H1 (cell line): ENCODE data around the gene GOLGA3. TPM values are rescaled to one million over a fixed set of nuclear protein-coding genes. Genes with fewer than 3 reads are reported as not detected.

ENCODE experiments used
- CTCF ChIA-PET: fragments of 300-600 bp; sonication (Branson Sonifier 250); formaldehyde crosslinking; loops from one replicate; lab custom pipeline; 2021; ENCODE audit not compliant: partially characterized antibody; lab: Charles Lee
- POLR2A ChIA-PET: fragments of 300-600 bp; sonication (Branson Sonifier 250); formaldehyde crosslinking; loops from one replicate; lab custom pipeline; 2021; ENCODE audit warnings: inconsistent platforms; ENCODE audit not compliant: partially characterized antibody; lab: Charles Lee
- DNase-seq, 2 experiments: peaks; one replicate each; pipeline versions ENCODE4 v3.0.0 to v3.0.0-alpha.2; 2010 to 2022; ENCODE audit warnings: low spot score in 2 of 2, low read depth in 1 of 2, mixed read lengths in 1 of 2
- FAIRE-seq: peaks from 2 replicates; lab custom pipeline; 2011; peaks lifted over from hg19 to GRCh38; lab: Jason Lieb, UNC
- H2AFZ ChIP-seq: 2 replicates; pipeline ENCODE4 v1.8.1; 2012; ENCODE audit warnings: low read length, inconsistent platforms
- H2AK5ac ChIP-seq: 2 replicates; pipeline ENCODE4 v1.6.1; 2013; ENCODE audit warnings: low read depth, low read length
- H2BK120ac ChIP-seq: replicated peaks from 2 replicates; pipeline ENCODE3; 2013; ENCODE audit warnings: low read depth, low read length, inconsistent platforms
- H2BK12ac ChIP-seq: 2 replicates; pipeline ENCODE4 v1.6.1; 2013; ENCODE audit warnings: low read depth, low read length
- H2BK15ac ChIP-seq: 2 replicates; pipeline ENCODE4 v1.6.1; 2013; ENCODE audit warnings: low read length
- H2BK20ac ChIP-seq: 2 replicates; pipeline ENCODE4 v1.6.1; 2013; ENCODE audit warnings: low read length
- H2BK5ac ChIP-seq: 2 replicates; pipeline ENCODE4 v1.6.1; 2013; ENCODE audit warnings: low read depth, low read length
- H3K14ac ChIP-seq: 2 replicates; pipeline ENCODE4 v1.6.1; 2013; ENCODE audit warnings: inconsistent platforms; ENCODE audit not compliant: insufficient read length
- H3K18ac ChIP-seq: 2 replicates; pipeline ENCODE4 v1.6.1; 2013; ENCODE audit warnings: low read length; ENCODE audit errors: extremely low read depth
- H3K23ac ChIP-seq: 2 replicates; pipeline ENCODE4 v1.6.1; 2013; ENCODE audit warnings: inconsistent platforms; ENCODE audit not compliant: insufficient read length
- H3K23me2 ChIP-seq: 2 replicates; pipeline ENCODE4 v1.6.1; 2013; ENCODE audit warnings: low read depth, low read length
- H3K27ac ChIP-seq: 2 replicates; pipeline ENCODE4 v1.6.1; 2011; ENCODE audit warnings: low read depth, low read length, inconsistent platforms
- H3K27me3 ChIP-seq, 4 experiments: replicated peaks in 1 of 4; 1 replicate in 1 of 4; 2 replicates in 3 of 4; pipeline versions ENCODE4 v1.6.1 to v1.8.1; 2011 to 2013; ENCODE audit warnings: low read length in 3 of 4, mild to moderate bottlenecking in 3 of 4, inconsistent platforms in 2 of 4, mixed read lengths in 2 of 4, moderate library complexity in 1 of 4; ENCODE audit not compliant: control insufficient read depth in 3 of 4, insufficient read depth in 3 of 4; ENCODE audit errors: extremely low read depth in 1 of 4
- H3K36me3 ChIP-seq, 4 experiments: 2 replicates each; pipeline versions ENCODE4 v1.6.1 to v1.8.1; 2011 to 2013; ENCODE audit warnings: mild to moderate bottlenecking in 4 of 4, low read length in 3 of 4, moderate library complexity in 2 of 4, control low read depth in 1 of 4, inconsistent platforms in 1 of 4; ENCODE audit not compliant: insufficient read depth in 4 of 4, control insufficient read depth in 2 of 4
- H3K4ac ChIP-seq: replicated peaks from 2 replicates; pipeline ENCODE3; 2013; ENCODE audit warnings: low read length, low read depth, mixed read lengths, inconsistent platforms; ENCODE audit not compliant: insufficient read length
- H3K4me1 ChIP-seq, 4 experiments: replicated peaks in 1 of 4; 1 replicate in 1 of 4; 2 replicates in 3 of 4; pipeline versions ENCODE4 v1.6.1 to v1.8.1; 2011 to 2013; ENCODE audit warnings: low read length in 3 of 4, inconsistent platforms in 2 of 4, mixed read lengths in 1 of 4; ENCODE audit not compliant: insufficient read depth in 4 of 4, control insufficient read depth in 3 of 4
- H3K4me2 ChIP-seq, 2 experiments: 2 replicates each; pipeline versions ENCODE4 v1.6.1 to v1.8.1; 2011 to 2013; ENCODE audit warnings: low read depth in 2 of 2, low read length in 2 of 2, control low read depth in 1 of 2, inconsistent platforms in 1 of 2, mild to moderate bottlenecking in 1 of 2; ENCODE audit not compliant: insufficient read depth in 1 of 2
- H3K4me3 ChIP-seq, 4 experiments: fragments of 200-600, 300-600 bp in 1 of 4; sonication (generic), shearing (Covaris generic), sonication (Bioruptor Twin) in 1 of 4; 2 replicates each; pipeline versions ENCODE4 v1.5.1 to v1.8.1; 2011 to 2016; ENCODE audit warnings: low read length in 4 of 4, low read depth in 3 of 4, control low read depth in 2 of 4, inconsistent platforms in 2 of 4, mild to moderate bottlenecking in 2 of 4, mixed read lengths in 1 of 4, moderate library complexity in 1 of 4; ENCODE audit not compliant: insufficient read depth in 2 of 4; ENCODE audit errors: extremely low read depth in 1 of 4
- H3K56ac ChIP-seq: replicated peaks from 2 replicates; pipeline ENCODE3; 2013; ENCODE audit warnings: low read depth, mild to moderate bottlenecking, mixed read lengths, low read length, inconsistent platforms; ENCODE audit not compliant: insufficient read length
- H3K79me1 ChIP-seq: 2 replicates; pipeline ENCODE4 v1.6.1; 2013; ENCODE audit warnings: low read depth, low read length, control low read depth
- H3K79me2 ChIP-seq, 2 experiments: 2 replicates each; pipeline versions ENCODE4 v1.6.1 to v1.8.1; 2012 to 2013; ENCODE audit warnings: low read length in 2 of 2, mild to moderate bottlenecking in 2 of 2, inconsistent platforms in 1 of 2; ENCODE audit not compliant: insufficient read depth in 2 of 2, control insufficient read depth in 1 of 2
- H3K9ac ChIP-seq, 4 experiments: replicated peaks in 1 of 4; 1 replicate in 1 of 4; 2 replicates in 3 of 4; pipeline versions ENCODE4 v1.6.1 to v1.8.1; 2011 to 2013; ENCODE audit warnings: low read depth in 3 of 4, low read length in 3 of 4, control low read depth in 2 of 4, mild to moderate bottlenecking in 2 of 4, moderate library complexity in 2 of 4, inconsistent platforms in 1 of 4; ENCODE audit errors: extremely low read depth in 1 of 4
- H3K9me3 ChIP-seq, 2 experiments: 2 replicates each; pipeline versions ENCODE4 v1.6.1 to v1.8.1; 2012 to 2013; ENCODE audit warnings: mild to moderate bottlenecking in 2 of 2, moderate library complexity in 2 of 2, control low read depth in 1 of 2, inconsistent platforms in 1 of 2, low read depth in 1 of 2, low read length in 1 of 2, mixed read lengths in 1 of 2; ENCODE audit not compliant: insufficient read depth in 2 of 2
- H4K20me1 ChIP-seq, 2 experiments: replicated peaks in 1 of 2; 2 replicates each; pipeline versions ENCODE3 to v1.8.1; 2011 to 2013; ENCODE audit warnings: inconsistent platforms in 2 of 2, low read length in 2 of 2, mild to moderate bottlenecking in 1 of 2; ENCODE audit not compliant: insufficient read depth in 2 of 2, control insufficient read depth in 1 of 2
- H4K5ac ChIP-seq: 2 replicates; pipeline ENCODE4 v1.6.1; 2013; ENCODE audit warnings: low read length, low read depth, mixed read lengths, inconsistent platforms; ENCODE audit not compliant: insufficient read length
- H4K8ac ChIP-seq: 2 replicates; pipeline ENCODE4 v1.8.0; 2013; ENCODE audit warnings: mild to moderate bottlenecking, moderate library complexity, low read length, inconsistent platforms; ENCODE audit not compliant: insufficient read depth; ENCODE audit errors: extremely low read depth
- H4K91ac ChIP-seq: replicated peaks from 2 replicates; pipeline ENCODE3; 2013; ENCODE audit warnings: low read length, mixed read lengths, inconsistent platforms; ENCODE audit not compliant: insufficient read length
- KDM5A ChIP-seq: fragments of 200-600 bp; IDR thresholded peaks from 2 replicates; pipeline ENCODE4 v1.7.1; 2012; ENCODE audit warnings: mild to moderate bottlenecking, low read length, inconsistent platforms, mixed read lengths
- PHF8 ChIP-seq: fragments of 200-600 bp; sonication (generic); conservative IDR thresholded peaks from 2 replicates; pipeline ENCODE4 v1.7.1; 2012; ENCODE audit warnings: low read depth, mild to moderate bottlenecking, inconsistent platforms, low read length, moderate library complexity
- WGBS, 2 experiments: shearing (Covaris generic) in 1 of 2; methylation state at CpG; one replicate each; pipeline versions ENCODE4 v1.1.6 to v1.1.7; 2013 to 2015; ENCODE audit warnings: low lambda C conversion rate in 2 of 2, mixed read lengths in 2 of 2, inconsistent platforms in 1 of 2, low coverage in 1 of 2, missing lambda C conversion rate in 1 of 2; ENCODE audit not compliant: insufficient replicate concordance in 2 of 2, insufficient coverage in 1 of 2, insufficient read length in 1 of 2; ENCODE audit errors: extremely low coverage in 1 of 2, missing lambda C conversion rate in 1 of 2; 5-methylcytosine and 5-hydroxymethylcytosine counted together
- polyA plus RNA-seq, 7 experiments: library from polyadenylated mRNA; depleted of rRNA in 3 of 7; stranded (reverse) in 5 of 7; unstranded in 2 of 7; fragments of >200 nt in 5 of 7; fragments of 200-250 nt in 2 of 7; gene quantifications; 1 replicate in 5 of 7; 2 replicates in 1 of 7; 4 replicates in 1 of 7; pipeline versions ENCODE4 v1.2.1 to v1.2.3, GENCODE V29; 2011 to 2013; ENCODE audit warnings: missing spikeins in 2 of 7, mixed read lengths in 2 of 7
- total RNA-seq: library from RNA; stranded (reverse); fragmentation: NEBNext Ultra II Directional; extraction: Animal tissue kit (Norgen Biotek cat#: 25700); gene quantifications from 2 replicates; pipeline ENCODE4 v1.2.1, GENCODE V29; 2021

GOLGA3 gene
- total and polyA plus RNA-seq, 2 of the 8 experiments (the other 6 are each of a cell fraction or from before 2014, with no cell fraction given): 6.4 to 33.1 TPM

GRCh38 chr12:132858718-132859266, 30.1 kb upstream of the GOLGA3 start:
- H2AFZ ChIP-seq: no peak overlapping the region
- H3K36me3 ChIP-seq: peaks cover 11 to 57% (median 25%) of the 10 kb centered on the region in 4 experiments; a peak in 6 of 8 replicates
- H3K18ac ChIP-seq: no peak overlapping the region
- H3K4me2 ChIP-seq: no peak overlapping the region
- no peak overlapping the region for H4K8ac ChIP-seq
- no peaks in the 10 kb centered on the region for H3K27me3 ChIP-seq
- H3K4me1 ChIP-seq: no peaks in the 10 kb centered on the region
- no peak overlapping the region for H2BK120ac ChIP-seq
- no peak overlapping the region for H3K14ac ChIP-seq
- H2BK5ac ChIP-seq: no peak overlapping the region
- no peaks in the 10 kb centered on the region for H3K79me2 ChIP-seq
- no peak overlapping the region for H4K91ac ChIP-seq
- no peaks in the 10 kb centered on the region for H3K79me1 ChIP-seq
- no peak overlapping the region for H3K56ac ChIP-seq
- H4K5ac ChIP-seq: no peak overlapping the region
- WGBS, 2 experiments: 90% methylated on average over 18 of the region's 18 CpGs; no CpG with 5 or more reads in 1 of the 2 experiments
- no peak overlapping the region for H2AK5ac ChIP-seq
- no peak for DNase-seq
- ChIA-PET CTCF (no interaction called here), POLR2A (no interaction called here)
- H3K27ac ChIP-seq: no peak overlapping the region
- no peak overlapping the region for H3K4me3 ChIP-seq
- TF ChIP-seq PHF8: no peak
- no peak for TF ChIP-seq KDM5A
- no peak overlapping the region for H3K4ac ChIP-seq
- H2BK20ac ChIP-seq: no peak overlapping the region
- no peak overlapping the region for H2BK12ac ChIP-seq
- FAIRE-seq: no peak
- H4K20me1 ChIP-seq: peaks cover 2 to 9% of the 10 kb centered on the region in 2 experiments
- no peak overlapping the region for H2BK15ac ChIP-seq
- no peaks in the 10 kb centered on the region for H3K23me2 ChIP-seq
- H3K9ac ChIP-seq: no peak overlapping the region
- no peak overlapping the region for H3K23ac ChIP-seq
- H3K9me3 ChIP-seq: no peaks in the 10 kb centered on the region
